ENCODE results near the gene CAPS2. TPM values are rescaled to one million over a fixed set of nuclear protein-coding genes. Genes with fewer than 3 reads are reported as not detected.

The CAPS2 gene
- total and polyA plus RNA-seq, 9 of the 15 experiments (the other 6 are each of a cell fraction or from before 2014, with no cell fraction given): 0.10 to 0.82 (median 0.47) TPM; not detected in 1

- TF ChIP-seq BCLAF1 (IDR thresholded peaks at IDR 0.05; ENCODE audit: borderline replicate concordance in 1 of 2, control insufficient read depth in 1 of 2, low read depth in 2 of 2, low read length in 1 of 2) (no peak), ELK3 (CRISPR knock-in tag; IDR thresholded peaks at IDR 0.05) (no peak), ZNF639 (CRISPR knock-in tag; conservative IDR thresholded peaks at IDR 0.05 in 1 of 2, IDR thresholded peaks at IDR 0.05 in 1 of 2) (no peak), NELFE (IDR thresholded peaks at IDR 0.05; ENCODE audit: insufficient read depth, insufficient read length) (no peak), ILK (tag; IDR thresholded peaks at IDR 0.05; ENCODE audit: borderline replicate concordance, low read depth) (no peak), POLR3G (IDR thresholded peaks at IDR 0.05; ENCODE audit: extremely low read depth, insufficient read length, insufficient replicate concordance) (no peak)
Observed at GRCh38 chr12:75315518-75315917, 14.6 kb downstream of the CAPS2 start (continued).
